H1 (cell line): ENCODE measurements around the gene BTBD3. TPM values are rescaled to one million over a fixed set of nuclear protein-coding genes. Genes with fewer than 3 reads are reported as not detected.

Experiments used
- CHD2 ChIP-seq: IDR thresholded peaks from 2 replicates; pipeline ENCODE4 v1.6.1; 2012; ENCODE audit warnings: low read length, improper control_type of control experiment
- CHD7 ChIP-seq: fragments of 300-600 bp; sonication (generic); IDR thresholded peaks from 2 replicates; pipeline ENCODE4 v1.7.1; 2012; ENCODE audit warnings: low read length, moderate library complexity, mild to moderate bottlenecking, inconsistent platforms; ENCODE audit not compliant: insufficient replicate concordance
- CREB1 ChIP-seq: IDR thresholded peaks from 2 replicates; pipeline ENCODE4 v1.6.1; 2012; ENCODE audit warnings: inconsistent platforms
- EGR1 ChIP-seq: IDR thresholded peaks from 2 replicates; pipeline ENCODE4 v1.6.1; 2011; ENCODE audit warnings: low read depth, low read length, borderline replicate concordance
- FOSL1 ChIP-seq: IDR thresholded peaks from 2 replicates; pipeline ENCODE4 v1.6.1; 2011; ENCODE audit warnings: mild to moderate bottlenecking, low read depth, low read length, moderate library complexity; ENCODE audit not compliant: insufficient read depth
- HDAC2 ChIP-seq, 2 experiments: fragments of 300-600 bp in 1 of 2; sonication (generic) in 1 of 2; IDR thresholded peaks; 2 replicates each; pipeline ENCODE4 v1.6.1; 2011 to 2012; ENCODE audit warnings: low read depth in 2 of 2, low read length in 2 of 2, mild to moderate bottlenecking in 2 of 2, moderate library complexity in 2 of 2, borderline replicate concordance in 1 of 2, inconsistent platforms in 1 of 2
- MAFK ChIP-seq: IDR thresholded peaks from 2 replicates; pipeline ENCODE4 v1.6.1; 2012; ENCODE audit warnings: low read depth, mild to moderate bottlenecking, improper control_type of control experiment, low read length
- POU5F1 ChIP-seq: IDR thresholded peaks from 2 replicates; pipeline ENCODE4 v1.6.1; 2011; ENCODE audit warnings: low read depth, mild to moderate bottlenecking, low read length, moderate library complexity
- RAD21 ChIP-seq, 2 experiments: IDR thresholded peaks in 1 of 2; conservative IDR thresholded peaks in 1 of 2; 2 replicates each; pipeline ENCODE4 v1.6.1; 2011; ENCODE audit warnings: low read depth in 2 of 2, low read length in 2 of 2, improper control_type of control experiment in 1 of 2, inconsistent platforms in 1 of 2, mild to moderate bottlenecking in 1 of 2, moderate library complexity in 1 of 2
- ZNF274 ChIP-seq: IDR thresholded peaks from 2 replicates; pipeline ENCODE4 v1.7.0; 2012; ENCODE audit warnings: low read length, borderline replicate concordance; ENCODE audit errors: extremely low read depth
- polyA plus RNA-seq, 7 experiments: library from polyadenylated mRNA; depleted of rRNA in 3 of 7; stranded (reverse) in 5 of 7; unstranded in 2 of 7; fragments of >200 nt in 5 of 7; fragments of 200-250 nt in 2 of 7; gene quantifications; 1 replicate in 5 of 7; 2 replicates in 1 of 7; 4 replicates in 1 of 7; pipeline versions ENCODE4 v1.2.1 to v1.2.3, GENCODE V29; 2011 to 2013; ENCODE audit warnings: missing spikeins in 2 of 7, mixed read lengths in 2 of 7
- total RNA-seq: library from RNA; stranded (reverse); fragmentation: NEBNext Ultra II Directional; extraction: Animal tissue kit (Norgen Biotek cat#: 25700); gene quantifications from 2 replicates; pipeline ENCODE4 v1.2.1, GENCODE V29; 2021

The BTBD3 gene
- total and polyA plus RNA-seq, 2 of the 8 experiments (the other 6 are each of a cell fraction or from before 2014, with no cell fraction given) = 36.7 to 45.5 TPM

- TF ChIP-seq CHD7 (no peak), CREB1 (no peak), MAFK (no peak), POU5F1 (no peak), FOSL1 (no peak), RAD21 (IDR thresholded peaks at IDR 0.05 in 1 of 2, conservative IDR thresholded peaks at IDR 0.05 in 1 of 2; ENCODE audit: low read depth in 2 of 2, low read length in 2 of 2) (no peak), ZNF274 (no peak), CHD2 (no peak), EGR1 (no peak), HDAC2 (IDR thresholded peaks at IDR 0.05; ENCODE audit: borderline replicate concordance in 1 of 2, low read depth in 2 of 2, low read length in 2 of 2) (no peak)
These were observed 10.8 kb upstream of the BTBD3 start (continued) for GRCh38 chr20:11906626-11907480.
